IMR-90 (cell line): Measurements from ENCODE around the gene CHAT.

Experiments
- CTCF ChIP-seq: conservative IDR thresholded peaks from 2 replicates; pipeline ENCODE4 v1.5.1; 2012; ENCODE audit warnings: mild to moderate bottlenecking, low read depth, low read length, improper control_type of control experiment
- POLR2A ChIP-seq: IDR thresholded peaks from 2 replicates; pipeline ENCODE4 v1.6.1; 2012; ENCODE audit warnings: mild to moderate bottlenecking, low read depth, low read length
- RCOR1 ChIP-seq: IDR thresholded peaks from 2 replicates; pipeline ENCODE4 v1.6.1; 2012; ENCODE audit warnings: mild to moderate bottlenecking, low read length, improper control_type of control experiment; ENCODE audit not compliant: insufficient replicate concordance
- TF ChIP-seq, protein P1 (sequence below): fragments of 150-350 bp; IDR thresholded peaks from 2 replicates; pipeline ENCODE4 v1.6.1; 2016; ENCODE audit warnings: low read depth, mild to moderate bottlenecking, low read length, moderate library complexity, borderline replicate concordance

- TF ChIP-seq POLR2A (no peak), CTCF (no peak), RCOR1 (no peak)
- TF ChIP-seq, protein P1, sequence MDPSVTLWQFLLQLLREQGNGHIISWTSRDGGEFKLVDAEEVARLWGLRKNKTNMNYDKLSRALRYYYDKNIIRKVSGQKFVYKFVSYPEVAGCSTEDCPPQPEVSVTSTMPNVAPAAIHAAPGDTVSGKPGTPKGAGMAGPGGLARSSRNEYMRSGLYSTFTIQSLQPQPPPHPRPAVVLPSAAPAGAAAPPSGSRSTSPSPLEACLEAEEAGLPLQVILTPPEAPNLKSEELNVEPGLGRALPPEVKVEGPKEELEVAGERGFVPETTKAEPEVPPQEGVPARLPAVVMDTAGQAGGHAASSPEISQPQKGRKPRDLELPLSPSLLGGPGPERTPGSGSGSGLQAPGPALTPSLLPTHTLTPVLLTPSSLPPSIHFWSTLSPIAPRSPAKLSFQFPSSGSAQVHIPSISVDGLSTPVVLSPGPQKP, result no peak
Measured at GRCh38 chr10:49618821-49619220, 5.0 kb downstream of the CHAT start.
